ENCODE data around the gene NUCB2. TPM values are rescaled to one million over a fixed set of nuclear protein-coding genes. Genes with fewer than 3 reads are reported as not detected.

NUCB2 gene
- polyA plus RNA-seq, 2 of the 4 experiments (the other 2 are of a cell fraction), result 36.7 to 92.5 TPM

DNA sequence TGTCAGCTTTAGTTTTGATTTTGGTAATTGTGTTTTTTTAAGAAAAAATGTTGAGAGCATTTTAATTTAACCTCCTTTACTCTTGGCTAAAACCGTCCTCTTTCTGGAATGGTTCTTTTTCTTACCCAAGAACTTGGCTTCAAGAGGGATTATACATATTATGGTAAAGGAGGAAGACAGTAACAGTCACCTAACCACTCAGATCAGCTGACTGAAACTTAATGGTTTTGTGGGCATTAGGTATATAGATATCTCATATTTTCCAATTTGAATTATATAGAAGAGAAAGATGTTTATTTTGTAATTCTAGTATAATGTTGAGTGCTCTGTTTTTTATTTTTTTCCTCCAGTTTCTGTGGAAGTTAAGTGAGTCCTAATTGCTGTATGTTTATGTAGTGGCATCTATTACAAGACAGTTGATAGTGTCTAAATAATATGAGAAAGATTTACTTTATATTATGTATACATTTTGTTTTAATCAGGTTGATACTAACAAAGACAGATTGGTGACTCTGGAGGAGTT lies 38.4 kb downstream of the NUCB2 start:
- no peak for DNase-seq (ENCODE audit: low read depth in 1 of 2, low spot score in 1 of 2)
- Histone ChIP-seq H3K9me3 (no peaks in the 10 kb centered on the region), H3K4me3 (no peak overlapping the region), H3K4me1 (no peaks in the 10 kb centered on the region), H3K4me2 (no peak overlapping the region), H3K27ac (no peak overlapping the region)
- WGBS (ENCODE audit: missing lambda C conversion rate), result 85% methylated on average over 1 of the region's 1 CpG
- ChIA-PET CTCF (interaction anchor here (1.4 kb wide), 1 partner anchor 85 kb away, joined by 6 read pairs; no protein-coding TSS in a partner anchor), POLR2A (no interaction called here)
- no peak for ATAC-seq
- TF ChIP-seq TP53 (CRISPR knock-in tag; IDR thresholded peaks at IDR 0.05) (no peak), HOXB13 (CRISPR knock-in tag; IDR thresholded peaks at IDR 0.05; ENCODE audit: low read depth) (no peak), NR3C1 (IDR thresholded peaks at IDR 0.05) (no peak), POLR2AphosphoS2 (conservative IDR thresholded peaks at IDR 0.05; ENCODE audit: low read length) (no peak), GATA3 (IDR thresholded peaks at IDR 0.05; ENCODE audit: borderline replicate concordance) (no peak), CEBPB (IDR thresholded peaks at IDR 0.05) (no peak), ESRRA (IDR thresholded peaks at IDR 0.05; ENCODE audit: borderline replicate concordance, low read length) (no peak), ZSCAN20 (CRISPR knock-in tag; IDR thresholded peaks at IDR 0.05) (no peak), CBX2 (IDR thresholded peaks at IDR 0.05; ENCODE audit: borderline replicate concordance, low read depth) (no peak), CHD4 (IDR thresholded peaks at IDR 0.05; ENCODE audit: borderline replicate concordance) (no peak)
- TF ChIP-seq, protein P1, sequence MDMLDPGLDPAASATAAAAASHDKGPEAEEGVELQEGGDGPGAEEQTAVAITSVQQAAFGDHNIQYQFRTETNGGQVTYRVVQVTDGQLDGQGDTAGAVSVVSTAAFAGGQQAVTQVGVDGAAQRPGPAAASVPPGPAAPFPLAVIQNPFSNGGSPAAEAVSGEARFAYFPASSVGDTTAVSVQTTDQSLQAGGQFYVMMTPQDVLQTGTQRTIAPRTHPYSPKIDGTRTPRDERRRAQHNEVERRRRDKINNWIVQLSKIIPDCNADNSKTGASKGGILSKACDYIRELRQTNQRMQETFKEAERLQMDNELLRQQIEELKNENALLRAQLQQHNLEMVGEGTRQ (IDR thresholded peaks at IDR 0.05), result no peak
- TF ChIP-seq, protein P2, sequence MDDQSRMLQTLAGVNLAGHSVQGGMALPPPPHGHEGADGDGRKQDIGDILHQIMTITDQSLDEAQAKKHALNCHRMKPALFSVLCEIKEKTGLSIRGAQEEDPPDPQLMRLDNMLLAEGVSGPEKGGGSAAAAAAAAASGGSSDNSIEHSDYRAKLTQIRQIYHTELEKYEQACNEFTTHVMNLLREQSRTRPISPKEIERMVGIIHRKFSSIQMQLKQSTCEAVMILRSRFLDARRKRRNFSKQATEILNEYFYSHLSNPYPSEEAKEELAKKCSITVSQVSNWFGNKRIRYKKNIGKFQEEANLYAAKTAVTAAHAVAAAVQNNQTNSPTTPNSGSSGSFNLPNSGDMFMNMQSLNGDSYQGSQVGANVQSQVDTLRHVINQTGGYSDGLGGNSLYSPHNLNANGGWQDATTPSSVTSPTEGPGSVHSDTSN (IDR thresholded peaks at IDR 0.05), result no peak
- TF ChIP-seq, protein P3, sequence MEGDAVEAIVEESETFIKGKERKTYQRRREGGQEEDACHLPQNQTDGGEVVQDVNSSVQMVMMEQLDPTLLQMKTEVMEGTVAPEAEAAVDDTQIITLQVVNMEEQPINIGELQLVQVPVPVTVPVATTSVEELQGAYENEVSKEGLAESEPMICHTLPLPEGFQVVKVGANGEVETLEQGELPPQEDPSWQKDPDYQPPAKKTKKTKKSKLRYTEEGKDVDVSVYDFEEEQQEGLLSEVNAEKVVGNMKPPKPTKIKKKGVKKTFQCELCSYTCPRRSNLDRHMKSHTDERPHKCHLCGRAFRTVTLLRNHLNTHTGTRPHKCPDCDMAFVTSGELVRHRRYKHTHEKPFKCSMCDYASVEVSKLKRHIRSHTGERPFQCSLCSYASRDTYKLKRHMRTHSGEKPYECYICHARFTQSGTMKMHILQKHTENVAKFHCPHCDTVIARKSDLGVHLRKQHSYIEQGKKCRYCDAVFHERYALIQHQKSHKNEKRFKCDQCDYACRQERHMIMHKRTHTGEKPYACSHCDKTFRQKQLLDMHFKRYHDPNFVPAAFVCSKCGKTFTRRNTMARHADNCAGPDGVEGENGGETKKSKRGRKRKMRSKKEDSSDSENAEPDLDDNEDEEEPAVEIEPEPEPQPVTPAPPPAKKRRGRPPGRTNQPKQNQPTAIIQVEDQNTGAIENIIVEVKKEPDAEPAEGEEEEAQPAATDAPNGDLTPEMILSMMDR (IDR thresholded peaks at IDR 0.05), result no peak
- no peak for FAIRE-seq

DNA sequence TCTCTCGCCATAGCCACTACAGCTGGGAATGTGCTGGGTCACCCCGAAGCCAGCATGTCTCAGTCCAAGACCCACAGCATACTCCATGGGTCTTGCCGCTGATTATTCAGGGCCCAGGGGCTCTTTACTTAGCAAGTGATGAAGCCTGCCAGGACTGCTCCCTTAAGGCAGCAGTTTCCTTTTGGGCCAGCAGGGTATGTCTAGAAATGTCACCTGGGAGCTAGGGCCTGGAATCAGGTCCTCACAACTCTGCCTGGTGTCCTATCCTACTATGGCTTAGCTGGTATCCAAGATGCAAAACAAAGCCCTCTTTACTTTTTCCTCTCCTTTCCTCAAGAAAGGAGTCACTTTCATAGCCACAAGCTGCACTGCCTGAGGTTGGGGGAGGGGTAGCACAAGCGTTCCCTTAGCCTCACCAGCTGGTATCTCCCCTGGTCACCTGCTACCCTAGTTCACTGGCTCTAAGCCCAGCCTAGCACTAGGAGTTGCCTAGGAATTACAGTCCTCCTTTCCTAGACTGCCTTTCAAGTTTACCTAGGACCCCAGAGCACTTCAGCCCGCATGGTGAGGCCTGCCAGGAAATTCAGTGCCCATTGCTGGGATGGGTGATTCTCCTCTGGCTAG lies 52.4 kb downstream of the NUCB2 start:
- POLR2A ChIA-PET, result no interaction called here
- CTCF ChIA-PET, result interaction anchor here (1.6 kb wide), 1 partner anchor 20 kb away, joined by 6 read pairs; no protein-coding TSS in a partner anchor

DNA sequence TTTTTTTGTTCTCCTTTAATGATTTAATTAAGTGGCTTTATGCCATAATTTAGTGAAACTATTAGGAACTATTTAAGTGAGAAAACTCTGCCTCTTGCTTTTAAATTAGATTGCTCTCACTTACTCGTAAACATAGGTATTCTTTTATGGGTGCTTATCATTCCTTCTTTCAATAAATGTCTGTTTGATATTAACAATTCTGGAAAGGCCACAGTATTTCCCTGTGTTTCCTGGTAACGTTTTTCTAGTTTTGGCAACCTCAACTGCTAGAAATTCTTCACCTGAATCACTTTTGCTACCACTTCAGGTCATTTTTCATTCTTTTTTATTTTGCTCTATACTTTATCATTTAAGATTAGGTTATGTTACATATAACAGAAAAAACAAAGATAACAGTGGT lies 55.1 kb downstream of the NUCB2 start:
- 63% methylated on average over 2 of the region's 2 CpGs for WGBS (ENCODE audit: missing lambda C conversion rate)
- FAIRE-seq, result no peak
- CTCF ChIA-PET, result interaction anchor here (1.2 kb wide), 1 partner anchor 52 kb away, joined by 3 read pairs; no protein-coding TSS in a partner anchor
- no peak for ATAC-seq
- Histone ChIP-seq H3K27ac (no peak overlapping the region), H3K4me1 (no peaks in the 10 kb centered on the region), H3K4me3 (no peak overlapping the region), H3K4me2 (no peak overlapping the region), H3K9me3 (no peaks in the 10 kb centered on the region)
- POLR2A ChIA-PET, result no interaction called here
- DNase-seq (ENCODE audit: low read depth in 1 of 2, low spot score in 1 of 2), result no peak
- no peak for TF ChIP-seq CHD2 (IDR thresholded peaks at IDR 0.05; ENCODE audit: low read length, partially characterized antibody)
- no peak for TF ChIP-seq RAD21 (conservative IDR thresholded peaks at IDR 0.05 in 1 of 2, IDR thresholded peaks at IDR 0.05 in 1 of 2)
- TF ChIP-seq ESRRA (IDR thresholded peaks at IDR 0.05; ENCODE audit: borderline replicate concordance, low read length), result no peak
- TF ChIP-seq NFE2L2 (conservative IDR thresholded peaks at IDR 0.05; ENCODE audit: low read length), result no peak
- TF ChIP-seq EHMT2 (IDR thresholded peaks at IDR 0.05; ENCODE audit: low read depth), result no peak
- no peak for TF ChIP-seq POLR2AphosphoS2 (conservative IDR thresholded peaks at IDR 0.05; ENCODE audit: low read length)
- no peak for TF ChIP-seq TP53 (CRISPR knock-in tag; IDR thresholded peaks at IDR 0.05)
- TF ChIP-seq SREBF2 (IDR thresholded peaks at IDR 0.05), result no peak
- TF ChIP-seq, protein P4, sequence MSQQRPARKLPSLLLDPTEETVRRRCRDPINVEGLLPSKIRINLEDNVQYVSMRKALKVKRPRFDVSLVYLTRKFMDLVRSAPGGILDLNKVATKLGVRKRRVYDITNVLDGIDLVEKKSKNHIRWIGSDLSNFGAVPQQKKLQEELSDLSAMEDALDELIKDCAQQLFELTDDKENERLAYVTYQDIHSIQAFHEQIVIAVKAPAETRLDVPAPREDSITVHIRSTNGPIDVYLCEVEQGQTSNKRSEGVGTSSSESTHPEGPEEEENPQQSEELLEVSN (IDR thresholded peaks at IDR 0.05; ENCODE audit: borderline replicate concordance, low read depth), result no peak
- no peak for TF ChIP-seq SMC3 (IDR thresholded peaks at IDR 0.05)
- TF ChIP-seq ZSCAN20 (CRISPR knock-in tag; IDR thresholded peaks at IDR 0.05), result no peak
- TF ChIP-seq, protein P5, sequence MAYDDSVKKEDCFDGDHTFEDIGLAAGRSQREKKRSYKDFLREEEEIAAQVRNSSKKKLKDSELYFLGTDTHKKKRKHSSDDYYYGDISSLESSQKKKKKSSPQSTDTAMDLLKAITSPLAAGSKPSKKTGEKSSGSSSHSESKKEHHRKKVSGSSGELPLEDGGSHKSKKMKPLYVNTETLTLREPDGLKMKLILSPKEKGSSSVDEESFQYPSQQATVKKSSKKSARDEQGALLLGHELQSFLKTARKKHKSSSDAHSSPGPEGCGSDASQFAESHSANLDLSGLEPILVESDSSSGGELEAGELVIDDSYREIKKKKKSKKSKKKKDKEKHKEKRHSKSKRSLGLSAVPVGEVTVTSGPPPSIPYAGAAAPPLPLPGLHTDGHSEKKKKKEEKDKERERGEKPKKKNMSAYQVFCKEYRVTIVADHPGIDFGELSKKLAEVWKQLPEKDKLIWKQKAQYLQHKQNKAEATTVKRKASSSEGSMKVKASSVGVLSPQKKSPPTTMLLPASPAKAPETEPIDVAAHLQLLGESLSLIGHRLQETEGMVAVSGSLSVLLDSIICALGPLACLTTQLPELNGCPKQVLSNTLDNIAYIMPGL (CRISPR knock-in tag; IDR thresholded peaks at IDR 0.05; ENCODE audit: borderline replicate concordance), result no peak

More for the DNA sequence above, 52.4 kb downstream of the NUCB2 start:
- DNase-seq (ENCODE audit: low read depth in 1 of 2, low spot score in 1 of 2), result no peak
- no peak for FAIRE-seq
- H3K9me3 ChIP-seq, result no peaks in the 10 kb centered on the region
- 90% methylated on average over 5 of the region's 5 CpGs for WGBS (ENCODE audit: missing lambda C conversion rate)
- no peak overlapping the region for H3K27ac ChIP-seq
- TF ChIP-seq SREBF2 (IDR thresholded peaks at IDR 0.05), result no peak
- TF ChIP-seq CHD2 (IDR thresholded peaks at IDR 0.05; ENCODE audit: low read length, partially characterized antibody), result no peak
- TF ChIP-seq, protein P6, sequence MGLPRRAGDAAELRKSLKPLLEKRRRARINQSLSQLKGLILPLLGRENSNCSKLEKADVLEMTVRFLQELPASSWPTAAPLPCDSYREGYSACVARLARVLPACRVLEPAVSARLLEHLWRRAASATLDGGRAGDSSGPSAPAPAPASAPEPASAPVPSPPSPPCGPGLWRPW (IDR thresholded peaks at IDR 0.05), result no peak
- TF ChIP-seq FOSL2 (IDR thresholded peaks at IDR 0.05), result no peak
- TF ChIP-seq FOSL2 (CRISPR knock-in tag; IDR thresholded peaks at IDR 0.05), result no peak
- TF ChIP-seq EP300 (IDR thresholded peaks at IDR 0.05), result no peak
- TF ChIP-seq NR3C1 (IDR thresholded peaks at IDR 0.05), result no peak
- no peak overlapping the region for H3K4me2 ChIP-seq
- H3K4me3 ChIP-seq, result no peak overlapping the region
- ATAC-seq, result peak; percentile 59 to 67; a peak in 3 of 6 replicates
- no peaks in the 10 kb centered on the region for H3K4me1 ChIP-seq
